ENCODE results near the gene UBE2U.
A peak's percentile ranks its signal among the peaks of the same experiment; 100 is the strongest.

Gene UBE2U, protein sequence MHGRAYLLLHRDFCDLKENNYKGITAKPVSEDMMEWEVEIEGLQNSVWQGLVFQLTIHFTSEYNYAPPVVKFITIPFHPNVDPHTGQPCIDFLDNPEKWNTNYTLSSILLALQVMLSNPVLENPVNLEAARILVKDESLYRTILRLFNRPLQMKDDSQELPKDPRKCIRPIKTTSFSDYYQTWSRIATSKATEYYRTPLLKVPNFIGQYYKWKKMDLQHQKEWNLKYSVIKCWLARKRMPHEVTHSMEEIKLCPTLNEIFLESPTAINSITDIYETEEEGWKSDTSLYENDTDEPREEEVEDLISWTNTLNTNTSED

DNA sequence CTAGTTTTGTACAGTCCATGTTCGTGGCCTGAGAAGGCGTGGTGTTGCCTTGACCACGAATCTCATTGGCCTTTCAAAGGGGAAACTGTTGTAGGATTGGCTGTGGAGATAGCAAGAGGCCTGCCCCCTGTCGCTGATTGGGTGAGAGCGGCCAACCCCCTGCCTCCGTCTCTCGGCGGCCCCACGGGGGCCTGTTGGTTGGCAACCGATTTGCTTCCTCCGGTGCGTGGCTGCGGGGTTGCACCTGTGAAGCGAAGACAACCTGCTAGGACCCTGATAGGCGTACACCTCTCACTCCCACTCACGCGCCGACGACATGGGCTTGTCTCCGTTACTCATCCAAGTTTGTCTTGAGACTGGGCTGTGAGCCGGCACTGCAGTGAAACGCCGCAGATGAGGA lies at the start of gene UBE2U:
UBE2U (plus strand) TSS at position 204 of the 400 bp plus-strand sequence. CDS start 428 bp downstream, outside the sequence.
- DNase-seq: no peak

DNA sequence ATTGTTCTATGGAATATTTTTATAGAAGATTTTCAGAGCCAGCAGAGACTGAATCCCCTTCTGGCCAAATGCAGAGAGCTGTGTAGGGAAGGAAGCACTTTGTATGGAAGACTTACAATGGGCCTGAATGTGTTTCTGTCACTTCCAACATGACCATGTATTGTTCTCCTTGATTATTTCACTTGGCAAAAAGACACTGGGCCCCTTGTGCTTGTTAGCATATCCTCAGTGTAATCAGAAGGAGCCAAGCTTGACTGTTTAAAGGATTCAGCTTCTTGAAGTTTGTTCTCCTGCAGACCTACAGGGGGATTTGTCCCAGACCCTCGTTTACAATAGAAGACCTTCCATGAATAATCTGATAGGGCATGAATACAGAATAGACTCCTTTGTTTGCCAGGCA lies 48.1 kb upstream of the UBE2U start:
- DNase-seq: no peak

DNA sequence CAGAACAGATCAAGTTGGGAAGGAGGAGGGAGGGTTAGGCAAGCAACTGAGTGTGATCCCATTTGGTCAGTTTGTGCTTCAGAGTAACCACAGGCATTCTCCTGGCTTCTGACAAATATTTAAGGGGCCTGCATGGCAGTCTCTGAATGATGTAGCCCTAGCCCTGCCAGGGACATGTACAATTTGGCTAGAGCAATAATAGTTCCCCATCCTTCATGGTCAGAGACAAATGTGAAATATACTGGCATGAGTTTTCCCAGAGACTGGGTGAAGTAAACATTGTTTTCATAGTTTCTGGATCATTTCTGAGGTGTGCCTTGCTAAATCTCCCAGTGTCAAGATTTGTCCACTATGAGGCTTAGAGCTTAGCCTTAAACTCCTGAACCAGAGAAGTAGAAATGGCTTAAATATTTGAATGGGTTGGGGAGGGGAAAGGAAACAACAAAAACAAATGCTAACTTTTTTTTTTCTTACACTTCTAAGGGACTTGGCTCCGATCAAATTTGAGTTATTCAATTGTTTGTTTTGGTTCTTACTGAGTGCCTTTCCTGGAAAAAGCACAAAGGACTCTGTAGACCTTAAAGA lies 42.0 kb upstream of the UBE2U start:
- DNase-seq: no peak

DNA sequence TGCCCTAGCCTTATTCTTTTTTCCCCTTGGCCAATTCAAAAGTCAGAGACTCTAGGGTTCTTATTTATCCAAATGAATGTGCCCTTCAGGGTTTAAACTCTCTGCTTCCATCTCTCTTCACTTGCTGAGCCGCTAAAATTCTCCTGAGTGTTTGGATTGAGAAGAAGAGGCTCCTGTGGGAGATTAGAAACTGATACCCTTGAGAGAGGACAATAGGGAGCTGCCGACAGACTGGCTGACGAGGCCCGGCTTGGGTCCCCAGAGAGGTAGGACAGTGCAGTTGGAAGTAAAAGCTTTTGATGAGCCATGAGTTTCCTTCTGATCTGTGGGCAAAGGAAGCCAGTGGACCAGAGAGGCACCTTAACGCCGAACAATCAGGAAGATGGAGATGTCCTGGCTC lies 41.3 kb upstream of the UBE2U start:
- no peak for DNase-seq

DNA sequence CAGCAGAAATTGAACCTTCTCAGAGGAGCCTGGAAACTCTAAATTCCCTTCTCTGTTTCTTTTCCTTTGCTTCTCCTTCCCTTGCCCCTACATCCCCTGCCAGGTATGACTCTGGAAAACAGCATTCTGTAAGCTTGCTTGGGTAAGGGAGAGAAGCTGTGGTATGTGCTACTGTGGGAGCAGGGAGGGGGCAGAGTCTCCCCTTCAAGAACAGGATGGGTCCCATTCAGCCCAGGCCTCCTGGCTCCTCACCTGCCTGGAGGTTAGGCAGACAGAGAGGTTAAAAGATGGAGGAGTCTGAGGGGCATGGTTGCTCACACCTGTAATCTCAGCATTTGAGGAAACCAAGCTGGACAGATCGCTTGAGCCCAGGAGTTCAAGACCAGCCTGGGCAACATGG lies 40.6 kb upstream of the UBE2U start:
- no peak for DNase-seq

DNA sequence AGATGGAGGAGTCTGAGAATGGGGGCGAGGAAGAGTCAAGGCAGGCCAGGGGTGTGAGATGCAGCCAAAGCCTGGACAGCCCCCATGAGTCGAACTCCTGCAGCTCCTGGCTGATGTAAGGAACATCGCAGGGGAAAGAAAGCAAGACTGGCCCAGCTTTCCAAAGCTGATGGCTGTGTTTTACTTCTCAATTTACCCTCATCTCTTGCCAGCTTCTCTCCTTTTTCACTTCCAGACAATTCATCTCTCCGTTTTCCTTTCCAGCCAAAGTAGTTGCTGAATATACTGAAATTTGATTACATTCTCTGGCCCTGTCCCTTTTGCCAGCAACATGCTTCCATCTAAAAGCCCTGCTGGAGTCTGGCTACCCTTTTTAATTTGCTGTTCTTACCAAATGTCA lies 40.0 kb upstream of the UBE2U start:
- no peak for DNase-seq

DNA sequence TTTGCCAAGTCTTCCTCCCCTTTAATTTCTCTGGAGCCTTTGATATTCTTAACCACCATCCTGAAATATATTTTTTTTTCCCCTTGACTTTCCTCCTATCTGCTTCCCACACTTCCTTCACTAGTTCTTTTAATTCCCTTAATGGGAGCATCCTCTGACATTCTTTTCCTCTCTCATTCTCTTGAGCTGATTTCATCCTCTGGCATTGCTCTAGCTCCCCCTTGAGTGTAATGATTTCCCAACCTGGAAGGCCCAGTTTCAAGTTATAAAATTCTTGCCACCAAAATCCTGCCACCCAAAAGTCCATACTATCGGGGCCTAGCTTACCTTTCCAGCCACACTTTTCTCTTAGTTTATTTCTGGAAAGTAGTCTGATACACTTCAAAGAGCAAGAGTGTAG lies 39.5 kb upstream of the UBE2U start:
- DNase-seq: no peak

DNA sequence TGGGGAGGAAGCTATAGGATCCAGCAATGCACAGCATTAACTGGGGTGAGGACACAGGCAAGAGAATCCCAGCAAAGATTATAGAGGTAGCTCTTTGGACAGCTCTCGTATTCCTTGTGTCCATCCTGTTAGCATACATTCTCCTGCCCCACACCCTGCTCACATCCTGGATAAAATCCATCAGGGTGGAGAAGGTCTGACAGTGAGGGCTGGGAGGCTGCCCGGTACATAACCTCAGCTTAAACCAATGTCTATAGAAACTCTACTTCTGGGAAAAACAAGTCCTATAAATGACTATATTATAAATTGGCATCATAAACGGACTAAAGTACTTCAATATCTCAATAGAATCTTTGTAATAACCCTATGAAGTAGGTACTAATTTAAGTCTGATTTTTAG lies 36.8 kb upstream of the UBE2U start:
- no peak for DNase-seq

DNA sequence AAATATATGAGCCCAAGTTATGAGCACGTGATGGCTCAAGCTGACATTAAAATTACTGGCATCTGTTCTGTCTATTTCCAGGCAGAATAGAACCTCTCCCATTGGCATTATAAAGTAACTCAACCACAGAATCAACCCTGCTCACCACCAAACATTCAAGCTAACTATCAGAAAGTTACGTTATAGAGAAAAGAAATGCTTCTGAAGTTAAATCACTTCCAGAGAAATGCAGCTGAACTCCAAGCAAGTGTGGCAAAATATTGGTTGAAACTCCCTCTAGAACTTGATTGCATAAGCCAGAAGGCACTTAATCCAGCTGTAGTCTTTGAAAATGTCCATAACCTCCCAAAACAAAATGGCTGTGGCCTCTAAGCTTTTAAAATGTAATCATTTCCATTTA lies 36.2 kb upstream of the UBE2U start:
- no peak for DNase-seq

DNA sequence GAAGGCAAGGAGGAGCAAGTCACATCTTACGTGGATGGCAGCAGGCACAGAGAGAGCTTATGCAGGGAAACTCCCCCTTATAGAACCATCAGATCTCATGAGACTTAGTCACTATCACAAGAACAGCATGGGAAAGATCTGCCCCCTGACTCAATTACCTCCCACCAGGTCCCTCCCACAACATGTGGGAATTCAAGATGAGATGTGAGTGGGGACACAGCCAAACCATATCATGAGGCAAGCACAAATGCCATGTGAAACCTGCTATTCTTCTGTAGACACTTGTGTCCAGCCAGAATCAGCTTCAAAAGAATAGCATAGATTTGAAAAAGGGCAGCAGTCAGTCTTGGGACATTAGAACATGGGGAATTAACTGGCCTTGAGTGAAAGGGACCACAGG lies 32.2 kb upstream of the UBE2U start:
- no peak for DNase-seq

DNA sequence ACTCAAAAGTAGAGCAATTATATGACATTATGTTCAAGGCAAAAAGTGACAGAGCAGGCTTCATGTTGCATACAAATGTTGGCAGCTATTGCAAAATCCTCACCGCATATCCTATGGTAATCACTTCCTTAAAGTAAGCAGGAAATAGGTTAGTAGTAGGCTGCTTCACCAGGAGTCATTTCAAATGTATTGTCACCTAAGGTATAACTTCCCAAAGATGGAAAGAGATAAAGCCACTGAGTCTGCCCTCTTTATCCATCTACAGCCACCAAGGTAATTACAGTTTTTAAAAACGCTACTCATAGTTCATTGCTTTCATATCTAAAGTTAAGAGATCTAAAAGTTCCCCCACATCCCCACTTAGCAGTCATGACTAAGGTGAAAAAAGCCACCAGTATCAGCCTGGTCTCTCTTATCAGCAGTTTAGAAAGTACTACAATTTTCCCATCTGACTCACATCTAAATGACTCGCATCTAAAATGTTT lies 31.6 kb upstream of the UBE2U start:
- peak; percentile 19 for DNase-seq

DNA sequence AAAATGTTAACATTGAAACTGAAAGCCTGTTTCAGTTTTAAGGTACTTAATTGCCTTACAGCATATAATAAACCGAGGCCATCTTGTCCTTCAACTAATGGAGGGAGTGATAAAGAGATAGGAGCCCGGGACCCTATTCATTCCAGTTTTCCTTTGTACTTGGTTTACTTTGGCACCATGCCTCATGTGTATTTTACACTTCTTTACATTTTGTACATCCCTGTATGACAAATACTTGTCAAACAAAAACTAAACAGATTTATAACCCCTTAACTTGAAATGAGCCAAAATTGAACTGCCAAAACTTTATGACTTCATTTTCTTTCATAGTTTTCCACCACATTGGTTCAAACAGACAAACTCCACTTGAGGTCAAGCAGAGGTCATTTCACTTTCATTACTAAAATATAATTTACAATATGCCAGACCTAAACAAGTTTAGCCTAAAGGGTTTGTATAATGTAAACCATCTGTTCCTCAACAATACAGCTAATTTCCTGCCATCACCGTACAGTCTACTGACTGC lies 30.9 kb upstream of the UBE2U start:
- DNase-seq: peak; percentile 42

DNA sequence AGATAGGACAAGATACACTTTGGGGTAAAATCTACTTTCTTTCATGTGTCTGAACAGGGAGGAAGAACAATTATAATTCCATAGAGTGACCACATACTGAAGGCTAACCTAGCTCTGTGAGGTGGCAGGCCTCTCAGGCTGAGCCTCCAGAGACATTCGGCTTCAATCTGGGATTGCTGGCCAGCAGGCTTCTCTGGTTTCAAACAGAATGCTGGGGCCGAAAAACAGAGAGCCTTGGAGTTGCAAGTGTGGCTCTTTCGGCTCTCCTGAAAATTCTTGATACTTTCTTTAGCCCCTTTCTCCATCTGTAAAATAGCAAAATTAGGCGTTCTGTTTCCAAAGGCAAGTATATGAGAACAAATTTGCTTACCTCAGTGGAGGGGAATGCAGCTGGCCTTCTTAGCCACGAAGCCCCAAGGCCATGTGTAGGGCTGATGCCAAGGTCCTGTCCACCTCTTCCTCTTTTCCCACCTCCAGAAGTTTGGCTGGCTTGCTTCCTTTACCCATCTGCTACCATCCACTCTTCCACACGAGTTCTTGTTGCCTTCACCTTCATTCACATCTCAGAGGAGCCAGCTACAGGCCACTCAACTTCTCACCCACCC lies 30.0 kb upstream of the UBE2U start:
- no peak for DNase-seq

DNA sequence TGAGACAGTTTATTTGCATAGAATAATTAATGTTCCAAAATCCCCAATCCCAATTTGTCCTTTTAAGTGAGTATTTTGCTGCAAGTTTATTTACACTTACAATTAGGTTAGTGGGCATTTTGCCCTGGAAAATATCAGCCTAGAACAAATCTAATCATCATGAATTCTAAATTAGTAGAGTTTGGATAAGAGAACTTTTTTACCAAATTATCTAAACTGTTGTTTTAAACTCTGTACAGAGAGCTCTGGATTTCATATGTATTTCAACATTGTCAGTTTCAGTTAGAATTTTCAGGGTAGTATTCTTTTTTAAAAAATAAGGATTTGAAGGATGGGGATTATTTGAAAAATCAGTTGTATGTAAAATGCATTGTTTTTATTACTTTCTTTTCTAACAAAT lies 27.8 kb upstream of the UBE2U start:
- DNase-seq: no peak

DNA sequence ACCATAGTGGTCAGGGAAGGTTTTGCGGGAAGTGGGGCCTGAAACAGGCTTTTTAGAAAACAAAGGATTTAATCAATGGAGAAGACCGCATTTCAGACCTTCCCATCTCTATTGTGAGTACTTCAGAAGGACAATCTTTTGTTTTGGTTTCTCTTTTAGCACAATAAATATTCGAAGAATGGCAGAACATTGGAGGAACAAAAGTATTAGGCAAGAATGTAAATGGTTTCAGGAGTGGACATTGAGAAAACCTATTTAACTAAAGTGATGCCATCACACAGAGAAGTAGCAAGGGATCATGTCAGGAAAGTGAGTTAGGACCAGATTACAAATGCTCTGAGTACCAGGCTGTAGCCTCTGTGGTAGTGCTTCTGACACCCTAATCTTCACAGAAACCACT lies 26.8 kb upstream of the UBE2U start:
- DNase-seq: no peak

DNA sequence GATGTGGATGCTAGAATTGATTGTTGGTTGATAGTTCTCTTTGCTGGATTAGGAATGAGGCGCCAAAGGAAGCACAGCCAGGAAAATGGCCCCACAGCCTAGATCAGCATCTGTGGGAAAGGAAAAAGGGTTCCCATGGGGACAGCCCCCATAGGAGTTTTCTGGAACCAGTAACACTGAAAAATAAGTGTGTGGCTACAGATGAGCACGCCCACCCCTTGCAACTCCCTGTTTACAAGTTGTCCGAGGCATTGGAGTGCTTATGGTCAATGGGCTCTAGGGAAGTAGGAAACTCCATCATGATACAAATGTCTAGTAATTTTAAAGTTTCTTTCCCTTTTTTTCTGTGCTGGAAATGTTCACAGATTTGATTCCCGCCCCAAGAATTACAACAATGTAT lies 23.8 kb upstream of the UBE2U start:
- DNase-seq: no peak

DNA sequence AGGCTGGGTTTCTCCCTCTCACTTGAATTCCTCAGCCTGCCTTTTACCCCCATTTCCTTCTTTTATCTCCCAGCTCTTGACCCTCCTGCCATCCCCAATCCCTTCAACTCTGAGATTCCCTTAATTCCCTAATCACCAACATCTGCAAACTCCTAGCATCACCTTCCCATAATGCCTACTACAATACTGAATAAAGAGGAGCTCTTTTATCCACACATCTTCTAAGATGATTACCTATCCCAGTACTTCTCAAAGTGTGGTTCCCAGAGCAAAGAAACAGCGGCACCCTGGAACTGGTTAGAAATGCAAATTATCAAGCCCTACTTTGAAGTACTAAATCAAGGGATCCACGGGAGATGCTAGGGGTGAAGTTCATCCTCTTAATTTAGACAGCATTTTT lies 21.2 kb upstream of the UBE2U start:
- no peak for DNase-seq

DNA sequence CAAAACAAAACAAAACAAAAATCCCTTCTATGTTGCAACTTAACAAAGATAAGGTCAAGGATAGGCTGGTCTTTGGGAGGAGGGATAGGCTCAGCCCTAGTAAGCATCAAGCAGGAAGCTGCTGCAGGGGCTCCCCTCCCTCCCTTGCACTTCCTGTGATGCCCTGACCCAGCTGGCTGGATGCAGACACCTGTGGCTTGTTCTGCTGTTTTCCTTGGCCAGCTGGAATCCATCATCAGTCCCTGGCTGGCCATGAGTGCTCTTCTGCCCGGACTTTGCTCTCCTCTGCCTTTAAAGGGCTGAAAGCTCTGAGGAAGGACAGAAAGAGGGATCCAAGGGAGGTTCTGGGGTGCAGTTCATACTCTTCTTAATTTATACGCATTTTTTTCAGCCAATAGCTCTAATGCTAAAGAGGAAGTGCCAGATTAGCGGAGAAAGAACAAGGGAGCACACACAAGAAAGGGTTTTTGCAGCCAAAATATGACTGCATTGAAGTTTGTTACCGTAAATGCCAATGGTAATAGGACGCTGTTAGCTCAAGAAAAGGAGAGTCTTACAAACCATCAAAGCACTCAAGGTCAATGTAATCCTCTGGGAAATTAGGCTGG lies 19.9 kb upstream of the UBE2U start:
- DNase-seq: no peak

DNA sequence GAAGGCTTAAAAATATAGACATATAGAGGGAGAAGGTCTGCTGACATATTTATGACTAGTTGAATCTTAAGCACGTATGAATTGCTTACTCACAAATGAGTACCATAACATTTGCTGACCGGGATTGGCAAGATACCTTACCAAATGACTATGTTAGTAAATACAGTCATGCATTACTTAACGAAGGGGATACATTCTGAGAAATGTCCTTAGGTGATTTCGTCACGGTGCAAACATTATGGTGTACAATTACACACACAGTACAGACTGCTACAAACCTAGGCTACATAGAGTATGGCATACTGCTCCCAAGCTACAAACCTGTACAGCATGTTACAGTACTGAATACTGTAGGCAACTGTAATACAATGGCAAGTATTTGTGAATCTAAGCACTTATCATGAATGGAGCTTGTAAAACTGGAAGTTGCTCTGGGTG lies 19.4 kb upstream of the UBE2U start:
- DNase-seq: no peak

DNA sequence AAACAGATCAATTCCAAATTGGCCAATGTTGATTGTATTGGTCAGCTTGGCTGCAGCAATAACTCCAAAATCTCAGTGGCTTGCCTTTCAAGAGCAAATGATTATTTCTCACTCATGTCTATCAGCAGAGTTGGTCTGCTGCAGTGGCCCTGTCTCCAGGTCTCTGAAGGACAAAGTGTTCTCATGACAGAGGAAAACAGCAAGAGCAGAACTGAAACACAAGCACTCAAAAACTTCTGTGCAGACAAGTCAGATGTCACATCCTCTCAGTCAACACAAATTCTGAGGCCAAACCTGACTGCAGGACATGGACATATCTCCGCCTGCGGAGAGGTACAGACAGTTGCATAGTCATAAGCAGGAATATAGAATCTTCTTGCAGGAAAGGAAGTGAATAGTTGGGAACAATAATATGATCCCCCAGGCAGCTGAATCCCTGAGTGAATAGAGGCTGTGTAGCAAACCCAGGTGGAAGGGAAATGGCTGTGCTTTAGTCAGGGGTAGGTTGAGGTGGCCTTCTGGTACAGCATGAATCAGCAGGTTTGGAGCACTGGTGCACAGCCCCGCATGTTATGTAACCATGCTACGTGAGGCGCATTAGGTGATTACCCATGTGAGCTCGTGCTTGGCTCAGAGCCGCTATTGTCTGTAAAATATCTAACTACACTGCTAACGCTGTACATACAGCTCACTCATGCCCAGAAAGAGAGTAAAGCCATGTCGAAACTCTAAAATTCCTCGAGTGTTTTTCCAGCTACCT lies 17.1 kb upstream of the UBE2U start:
- DNase-seq: no peak

DNA sequence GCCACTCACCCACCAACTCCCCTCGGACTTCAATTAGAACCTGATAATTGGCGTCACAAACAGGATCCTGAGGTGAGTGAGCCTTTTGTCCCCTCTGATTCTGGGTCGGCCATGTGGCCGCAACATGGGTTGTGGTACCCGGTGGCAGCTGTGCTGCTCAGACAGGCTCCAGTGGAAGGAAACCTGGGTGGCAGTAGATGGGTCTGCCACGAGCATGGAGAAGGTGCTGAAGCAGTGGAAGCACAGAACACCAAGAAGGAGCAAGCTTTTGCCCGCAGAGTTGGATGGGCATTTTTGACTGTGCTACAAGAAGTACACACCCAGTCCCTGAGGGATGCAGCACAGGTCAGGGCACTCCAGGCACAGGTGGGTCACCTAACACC lies 16.5 kb upstream of the UBE2U start:
- no peak for DNase-seq

DNA sequence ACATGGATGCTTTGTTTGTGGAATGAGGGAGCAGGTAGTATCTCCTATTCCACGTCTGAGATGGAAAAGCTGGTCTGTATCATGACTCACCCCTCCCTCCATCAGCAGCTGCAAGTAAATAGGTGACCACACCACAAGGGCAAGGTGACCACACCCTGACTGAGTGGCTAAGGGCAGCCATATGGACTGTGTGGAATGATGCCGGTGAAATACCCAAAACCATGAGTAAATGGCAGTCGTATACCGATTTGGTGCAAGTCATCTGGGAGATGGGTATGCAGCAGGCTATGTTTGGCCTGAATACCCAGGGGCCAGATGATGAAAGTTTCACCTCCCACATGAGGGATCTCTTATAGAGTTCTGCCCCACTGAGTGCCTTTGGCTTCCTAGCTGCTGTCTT lies 15.8 kb upstream of the UBE2U start:
- no peak for DNase-seq

DNA sequence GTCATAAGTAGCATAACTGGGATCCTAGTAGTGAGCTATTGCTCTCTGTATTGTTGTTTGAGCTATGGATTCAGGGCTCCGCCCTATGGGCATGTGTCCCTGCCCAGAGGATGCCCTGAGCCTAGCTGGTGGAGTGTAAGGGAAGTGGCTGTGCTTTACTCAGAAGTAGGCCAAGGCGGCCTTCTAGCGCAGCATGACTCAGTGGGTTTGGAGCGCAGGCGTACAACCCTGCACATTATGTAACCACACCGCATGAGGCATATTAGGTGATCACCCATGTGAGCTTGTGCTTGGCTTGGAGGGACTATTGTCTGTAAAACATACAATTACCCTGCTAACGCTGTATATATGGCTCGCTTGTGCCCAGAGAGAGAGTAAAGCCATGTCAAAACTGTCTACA lies 11.1 kb upstream of the UBE2U start:
- no peak for DNase-seq

Measured in DMS 273 treated with DMSO at 0.1 percent for 48 hours (cell line).